Loucy (cell line): ENCODE measurements around the gene YOD1.

ENCODE experiments used
- H2AFZ ChIP-seq: fragments of 200-600 bp; sonication (generic); 2 replicates; pipeline ENCODE4 v1.6.0; 2016; ENCODE audit warnings: antibody characterized with exemption, mild to moderate bottlenecking, low read length, moderate library complexity
- H3F3A ChIP-seq: fragments of 200-600 bp; 2 replicates; pipeline ENCODE4 v1.6.0; 2016; ENCODE audit warnings: antibody characterized with exemption, low read depth, mild to moderate bottlenecking
- H3K27me3 ChIP-seq: fragments of 200-600 bp; sonication (generic); 2 replicates; pipeline ENCODE4 v1.6.1; 2014; ENCODE audit warnings: low read length, mild to moderate bottlenecking; ENCODE audit not compliant: insufficient read depth, poor library complexity, severe bottlenecking
- H3K36me3 ChIP-seq: fragments of 200-600 bp; sonication (generic); 2 replicates; pipeline ENCODE4 v1.6.1; 2016; ENCODE audit warnings: low read length; ENCODE audit not compliant: insufficient read depth
- H3K4me1 ChIP-seq: fragments of 200-600 bp; sonication (generic); 2 replicates; pipeline ENCODE4 v1.5.1; 2014; ENCODE audit warnings: low read length, mild to moderate bottlenecking; ENCODE audit not compliant: insufficient read depth, poor library complexity, severe bottlenecking
- H3K4me2 ChIP-seq: fragments of 200-600 bp; sonication (generic); 2 replicates; pipeline ENCODE4 v1.6.0; 2014; ENCODE audit warnings: antibody characterized with exemption, low read length, low read depth, mild to moderate bottlenecking; ENCODE audit not compliant: poor library complexity, severe bottlenecking
- H3K4me3 ChIP-seq: fragments of 200-600 bp; sonication (generic); 2 replicates; pipeline ENCODE4 v1.5.1; 2014; ENCODE audit warnings: low read length, mild to moderate bottlenecking, mixed read lengths; ENCODE audit not compliant: poor library complexity, severe bottlenecking
- H3K79me2 ChIP-seq: fragments of 200-600 bp; sonication (generic); 2 replicates; pipeline ENCODE4 v1.6.1; 2014; ENCODE audit warnings: low read length; ENCODE audit not compliant: insufficient read depth
- H3K9ac ChIP-seq: fragments of 200-600 bp; sonication (generic); 2 replicates; pipeline ENCODE4 v1.6.0; 2014; ENCODE audit warnings: mild to moderate bottlenecking, low read depth, low read length, moderate library complexity; ENCODE audit not compliant: poor library complexity, severe bottlenecking
- H3K9me2 ChIP-seq: fragments of 200-600 bp; sonication (generic); replicated peaks from 2 replicates; pipeline ENCODE4 v1.6.1; 2016; ENCODE audit warnings: low read depth, low read length, mixed read lengths
- H3K9me3 ChIP-seq: fragments of 200-600 bp; sonication (generic); 2 replicates; pipeline ENCODE4 v1.6.1; 2014; ENCODE audit warnings: mild to moderate bottlenecking, antibody characterized with exemption, low read length, low read depth; ENCODE audit not compliant: insufficient read depth
- H4K20me1 ChIP-seq: fragments of 200-600 bp; sonication (generic); 2 replicates; pipeline ENCODE4 v1.6.0; 2014; ENCODE audit warnings: antibody characterized with exemption, low read length, mild to moderate bottlenecking; ENCODE audit not compliant: insufficient read depth, poor library complexity, severe bottlenecking
- EZH2phosphoT487 ChIP-seq: fragments of 200-600 bp; IDR thresholded peaks from 2 replicates; pipeline ENCODE4 v1.6.1; 2018; ENCODE audit warnings: antibody characterized with exemption, mild to moderate bottlenecking, moderate library complexity, borderline replicate concordance
- TF ChIP-seq, protein P1 (sequence below): fragments of 200-600 bp; sonication (generic); conservative IDR thresholded peaks from 2 replicates; pipeline ENCODE4 v1.5.1; 2014; ENCODE audit warnings: mild to moderate bottlenecking, antibody characterized with exemption, low read length

YOD1 gene

DNA sequence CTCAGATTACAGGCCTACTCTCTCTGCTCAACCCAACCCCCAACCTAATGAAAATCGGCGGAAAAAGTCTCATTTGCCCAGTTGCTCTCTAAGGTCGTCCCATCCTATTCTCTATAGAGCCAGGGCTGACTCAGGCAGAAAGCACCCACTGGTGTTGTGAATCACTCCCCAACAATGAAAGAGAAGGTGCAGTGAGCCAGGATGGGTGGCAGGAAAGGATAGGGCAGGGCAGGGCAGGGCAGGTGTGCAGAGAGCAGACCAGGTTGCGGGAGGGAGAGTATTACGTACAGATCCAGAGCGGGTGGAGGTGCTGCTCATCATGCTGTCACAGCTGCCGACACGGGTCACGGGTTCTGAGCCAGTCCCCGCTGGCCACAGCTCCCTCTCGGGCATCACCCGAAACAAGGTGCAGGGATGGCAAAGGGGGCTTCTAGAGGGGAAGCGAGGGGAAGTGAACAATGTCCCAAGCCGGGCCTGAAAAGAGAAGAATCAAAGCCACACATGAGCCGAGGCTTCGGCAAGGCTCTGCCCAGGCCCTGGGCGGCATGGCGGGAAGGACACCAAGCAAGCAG, 23.7 kb downstream of the YOD1 start:
- Histone ChIP-seq H3K9me3 (no peaks in the 10 kb centered on the region), H4K20me1 (no peaks in the 10 kb centered on the region), H3K4me3 (no peak overlapping the region), H3K9me2 (no peaks in the 10 kb centered on the region), H3K27me3 (peaks cover 10% of the 10 kb centered on the region), H3K4me2 (no peak overlapping the region), H3K9ac (no peak overlapping the region), H2AFZ (no peak overlapping the region), H3K36me3 (no peaks in the 10 kb centered on the region), H3K79me2 (no peaks in the 10 kb centered on the region), H3F3A (no peaks in the 10 kb centered on the region), H3K4me1 (peaks cover 3% of the 10 kb centered on the region)
- TF ChIP-seq, protein P1, sequence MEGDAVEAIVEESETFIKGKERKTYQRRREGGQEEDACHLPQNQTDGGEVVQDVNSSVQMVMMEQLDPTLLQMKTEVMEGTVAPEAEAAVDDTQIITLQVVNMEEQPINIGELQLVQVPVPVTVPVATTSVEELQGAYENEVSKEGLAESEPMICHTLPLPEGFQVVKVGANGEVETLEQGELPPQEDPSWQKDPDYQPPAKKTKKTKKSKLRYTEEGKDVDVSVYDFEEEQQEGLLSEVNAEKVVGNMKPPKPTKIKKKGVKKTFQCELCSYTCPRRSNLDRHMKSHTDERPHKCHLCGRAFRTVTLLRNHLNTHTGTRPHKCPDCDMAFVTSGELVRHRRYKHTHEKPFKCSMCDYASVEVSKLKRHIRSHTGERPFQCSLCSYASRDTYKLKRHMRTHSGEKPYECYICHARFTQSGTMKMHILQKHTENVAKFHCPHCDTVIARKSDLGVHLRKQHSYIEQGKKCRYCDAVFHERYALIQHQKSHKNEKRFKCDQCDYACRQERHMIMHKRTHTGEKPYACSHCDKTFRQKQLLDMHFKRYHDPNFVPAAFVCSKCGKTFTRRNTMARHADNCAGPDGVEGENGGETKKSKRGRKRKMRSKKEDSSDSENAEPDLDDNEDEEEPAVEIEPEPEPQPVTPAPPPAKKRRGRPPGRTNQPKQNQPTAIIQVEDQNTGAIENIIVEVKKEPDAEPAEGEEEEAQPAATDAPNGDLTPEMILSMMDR = no peak
- TF ChIP-seq EZH2phosphoT487 = no peak

DNA sequence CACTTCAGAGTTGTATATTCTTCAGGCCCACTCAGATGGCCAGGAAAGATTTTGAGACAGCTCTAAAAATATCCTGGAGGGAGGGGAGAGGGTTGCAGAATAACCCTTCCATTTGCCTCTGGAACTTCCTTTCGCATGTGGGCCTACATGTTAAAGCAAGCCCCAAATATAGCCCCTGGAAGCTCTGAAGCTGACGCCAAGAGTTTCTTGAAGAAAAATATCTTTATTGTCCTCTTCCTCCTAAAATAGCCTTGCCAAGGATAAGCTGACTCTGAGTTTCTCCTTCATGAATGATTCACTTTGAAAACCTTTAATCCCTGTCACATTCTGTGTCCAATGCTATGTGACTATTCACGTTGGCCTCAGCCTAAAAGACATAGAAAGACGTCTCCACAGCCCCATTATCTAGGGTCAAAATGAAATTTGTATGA, 24.9 kb downstream of the YOD1 start:
- peaks cover 10% of the 10 kb centered on the region for H3K27me3 ChIP-seq
- no peaks in the 10 kb centered on the region for H3F3A ChIP-seq
- H3K4me2 ChIP-seq = no peak overlapping the region
- no peaks in the 10 kb centered on the region for H3K9me2 ChIP-seq
- peaks cover 3% of the 10 kb centered on the region for H3K4me1 ChIP-seq
- H4K20me1 ChIP-seq = no peaks in the 10 kb centered on the region
- no peak overlapping the region for H2AFZ ChIP-seq
- no peak overlapping the region for H3K9ac ChIP-seq
- TF ChIP-seq, protein P1 = no peak
- no peak for TF ChIP-seq EZH2phosphoT487
- H3K79me2 ChIP-seq = no peaks in the 10 kb centered on the region
- no peaks in the 10 kb centered on the region for H3K36me3 ChIP-seq
- H3K4me3 ChIP-seq = no peak overlapping the region
- H3K9me3 ChIP-seq = no peaks in the 10 kb centered on the region

DNA sequence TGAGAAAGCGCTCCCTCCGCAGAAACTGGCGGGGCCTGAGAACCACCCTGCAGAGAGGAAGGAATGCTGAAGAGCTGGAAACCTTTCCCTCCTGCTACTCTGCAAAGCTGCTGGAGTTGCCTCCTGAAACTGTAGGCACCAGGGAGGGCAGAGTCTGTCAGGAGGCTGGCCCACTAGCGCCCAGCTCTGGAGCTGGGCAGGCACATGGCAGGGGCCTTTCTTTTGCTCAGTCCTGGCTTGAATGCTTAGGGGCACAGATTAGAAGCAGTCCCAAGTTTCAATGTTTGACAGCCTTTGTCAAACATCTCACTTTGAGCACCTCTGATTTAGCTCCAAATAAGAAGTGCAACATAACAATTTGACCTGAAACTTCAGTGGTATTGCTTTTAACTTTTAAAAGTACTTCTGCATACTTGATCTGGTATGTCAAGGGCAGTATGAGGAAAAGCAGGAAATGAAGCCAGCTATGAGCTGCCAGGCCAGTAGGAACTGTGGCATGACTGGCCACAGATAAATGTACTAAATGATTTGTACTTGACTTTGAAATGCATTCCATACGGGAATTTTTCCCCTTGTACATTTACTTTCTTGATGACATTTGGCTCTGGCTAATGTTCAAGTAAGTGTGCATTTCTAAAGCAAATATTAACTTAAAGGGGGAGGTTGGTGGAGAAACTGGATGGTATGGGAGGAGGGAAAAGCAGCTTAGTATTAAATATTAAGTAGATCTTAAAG, 25.7 kb downstream of the YOD1 start:
- TF ChIP-seq, protein P1 = no peak
- TF ChIP-seq EZH2phosphoT487 = no peak
- no peaks in the 10 kb centered on the region for H4K20me1 ChIP-seq
- H3K36me3 ChIP-seq = no peaks in the 10 kb centered on the region
- H3K9me2 ChIP-seq = no peaks in the 10 kb centered on the region
- no peak overlapping the region for H3K4me2 ChIP-seq
- no peak overlapping the region for H3K4me3 ChIP-seq
- H3K9ac ChIP-seq = no peak overlapping the region
- H2AFZ ChIP-seq = no peak overlapping the region
- peaks cover 3% of the 10 kb centered on the region for H3K4me1 ChIP-seq
- H3K27me3 ChIP-seq = peaks cover 3% of the 10 kb centered on the region
- no peaks in the 10 kb centered on the region for H3K79me2 ChIP-seq
- H3F3A ChIP-seq = no peaks in the 10 kb centered on the region
- no peaks in the 10 kb centered on the region for H3K9me3 ChIP-seq
